ENCODE results near the gene SLC49A4.

- no peak for TF ChIP-seq POLR2AphosphoS5 (IDR thresholded peaks at IDR 0.05)
- no peak for TF ChIP-seq CTCF (IDR thresholded peaks at IDR 0.05)
- TF ChIP-seq POLR2A (IDR thresholded peaks at IDR 0.05): no peak
Measured at GRCh38 chr3:122786066-122786465, 8.8 kb upstream of the SLC49A4 start.

Measured in upper lobe of left lung (tissue), 4 donors.